GM18951 (cell line): ENCODE data around the gene SCNN1B.
"Not testable (repeated sequence)": the region's sequence is repeated elsewhere in the genome, so short reads cannot be mapped to it uniquely, and the experiment has no call there.

Experiments
- POLR2A ChIP-seq: IDR thresholded peaks from 4 replicates; pipeline ENCODE4 v1.6.1; 2011; ENCODE audit warnings: mild to moderate bottlenecking; ENCODE audit not compliant: insufficient read length, insufficient read depth; ENCODE audit errors: extremely low read depth
- in situ Hi-C: fragments of 300-500 bp; cut with MboI; formaldehyde crosslinking; loops from one replicate; pipeline ENCODE4 v1.12.0; 2022; ENCODE audit warnings: low sequenced_read_pairs, mixed read lengths, inconsistent platforms; ENCODE audit not compliant: unreplicated experiment

Gene SCNN1B

GRCh38 chr16:23395732-23396131 is 93.6 kb downstream of the SCNN1B start:
- in situ Hi-C loops, result no loop called here
- no peak for TF ChIP-seq POLR2A

GRCh38 chr16:23397464-23397863 is 95.4 kb downstream of the SCNN1B start:
- no peak for TF ChIP-seq POLR2A
- in situ Hi-C loops, result no loop called here

DNA sequence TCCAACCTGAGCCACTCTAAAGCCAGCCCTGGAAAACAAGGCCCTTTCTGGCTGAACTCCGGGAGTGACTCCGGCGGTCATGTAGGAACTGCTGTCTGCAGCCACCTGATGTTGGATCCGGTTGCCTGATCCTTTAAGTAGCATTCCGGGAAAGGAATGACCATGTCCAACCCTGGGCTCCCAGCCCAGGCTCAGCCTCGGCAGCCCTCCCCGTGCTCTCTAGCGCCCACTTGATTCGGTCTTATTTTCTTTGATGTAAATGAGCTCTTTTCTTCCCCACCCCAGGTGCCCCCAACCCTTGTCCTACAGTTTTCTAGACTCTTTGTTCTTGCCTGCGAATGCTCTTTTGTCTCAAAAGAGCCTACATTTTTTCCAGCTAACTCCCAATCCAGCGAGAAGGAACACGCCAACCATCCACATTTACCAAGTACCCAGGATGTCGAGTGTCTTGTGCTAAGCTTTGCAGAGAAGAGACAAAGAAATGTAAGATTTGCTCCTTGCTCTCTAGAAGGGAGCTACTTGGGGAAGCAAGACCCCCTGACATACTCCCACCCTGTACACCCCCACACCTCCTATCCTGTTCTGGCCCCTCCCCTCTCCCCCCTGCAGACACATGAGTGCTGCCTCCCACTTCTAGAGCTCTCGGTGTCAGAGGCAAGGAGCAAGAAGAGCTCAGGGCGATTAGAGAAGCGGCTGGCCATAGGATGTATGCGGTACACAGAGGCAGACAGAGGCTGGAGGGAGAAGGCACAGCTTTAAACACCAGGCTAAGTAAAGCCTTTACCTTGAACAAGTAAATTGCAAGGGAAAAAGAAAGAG is 97.1 kb downstream of the SCNN1B start:
- in situ Hi-C loops, result no loop called here
- no peak for TF ChIP-seq POLR2A

- in situ Hi-C loops, result not testable (repeated sequence)
Measured at GRCh38 chr16:23400447-23400846, 98.3 kb downstream of the SCNN1B start.

DNA sequence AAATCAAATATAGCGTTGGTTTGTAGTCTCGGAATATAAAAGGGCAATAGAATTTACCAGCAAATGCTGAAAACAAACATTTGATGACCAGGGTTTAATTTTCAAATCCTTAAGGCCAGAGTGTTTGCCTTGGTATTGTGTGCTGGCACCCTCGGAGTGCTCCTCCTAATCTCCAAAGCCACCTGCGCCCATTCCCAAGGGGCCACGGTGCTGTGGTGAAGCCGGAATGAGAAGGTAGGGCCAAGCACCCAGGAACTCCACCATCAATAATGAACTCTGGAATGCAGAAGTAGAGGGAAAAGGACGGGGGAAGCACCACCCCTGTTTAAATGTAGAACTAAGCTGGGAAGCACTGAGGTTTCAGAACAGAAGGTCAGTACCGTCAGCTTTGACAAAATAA is 99.0 kb downstream of the SCNN1B start:
- in situ Hi-C loops, result no loop called here
- no peak for TF ChIP-seq POLR2A

- no peak for TF ChIP-seq POLR2A
- in situ Hi-C loops, result no loop called here
Measured at GRCh38 chr16:23402100-23402499, 100.0 kb downstream of the SCNN1B start.

- TF ChIP-seq POLR2A, result no peak
- in situ Hi-C loops, result no loop called here
Measured at GRCh38 chr16:23403547-23403946, 101.4 kb downstream of the SCNN1B start.

DNA sequence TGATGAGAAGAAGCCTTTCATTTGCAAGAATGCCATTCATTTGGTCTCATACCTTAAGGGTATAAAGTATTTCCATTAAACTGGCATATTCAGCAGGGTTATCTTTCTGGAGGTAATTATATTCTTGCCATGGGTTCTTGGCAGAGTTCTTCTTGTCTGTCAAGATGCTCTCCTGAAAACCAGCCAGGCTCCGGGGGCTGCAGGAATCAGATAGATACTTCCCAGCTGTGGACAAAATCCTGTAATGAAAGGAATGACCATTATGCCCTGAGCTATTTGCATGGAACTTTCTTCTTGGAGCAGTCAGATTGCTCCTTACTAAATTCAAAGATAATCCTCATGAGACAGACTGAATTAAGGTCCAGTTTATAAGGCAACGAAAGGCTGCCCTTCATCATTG is 103.9 kb downstream of the SCNN1B start:
- TF ChIP-seq POLR2A, result no peak
- in situ Hi-C loops, result no loop called here

DNA sequence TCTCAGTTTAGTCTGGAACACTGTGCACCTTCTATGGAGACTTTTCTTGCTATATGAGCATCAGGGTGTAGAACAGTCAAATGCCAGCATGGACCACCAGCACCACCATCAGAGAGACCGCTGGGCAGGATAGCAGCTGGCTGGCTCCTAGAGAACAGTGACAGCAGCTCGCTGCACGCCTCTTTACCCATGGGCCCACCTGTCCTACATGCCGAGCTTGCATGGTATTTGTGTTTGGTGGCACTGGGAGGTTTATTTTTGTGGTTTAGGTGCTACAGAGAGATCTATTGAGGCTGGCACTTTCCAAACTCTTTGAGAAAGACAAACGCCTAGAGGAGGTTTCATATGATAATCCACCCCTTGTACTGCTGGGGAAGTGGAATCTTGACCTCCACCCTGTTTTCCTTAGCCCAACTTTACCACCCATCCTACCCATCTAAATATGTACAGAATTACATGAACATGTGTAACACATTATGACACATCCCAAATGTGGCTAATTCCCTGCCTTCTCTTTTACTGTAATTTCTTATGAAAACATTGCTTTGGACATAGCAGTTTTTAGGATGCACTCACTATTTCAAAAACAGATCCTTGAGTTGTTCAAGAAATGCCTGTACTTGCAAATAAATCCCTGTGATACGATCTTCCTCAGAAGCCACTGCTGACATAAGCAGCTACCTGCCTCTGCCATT is 104.6 kb downstream of the SCNN1B start:
- TF ChIP-seq POLR2A, result no peak
- in situ Hi-C loops, result no loop called here

DNA sequence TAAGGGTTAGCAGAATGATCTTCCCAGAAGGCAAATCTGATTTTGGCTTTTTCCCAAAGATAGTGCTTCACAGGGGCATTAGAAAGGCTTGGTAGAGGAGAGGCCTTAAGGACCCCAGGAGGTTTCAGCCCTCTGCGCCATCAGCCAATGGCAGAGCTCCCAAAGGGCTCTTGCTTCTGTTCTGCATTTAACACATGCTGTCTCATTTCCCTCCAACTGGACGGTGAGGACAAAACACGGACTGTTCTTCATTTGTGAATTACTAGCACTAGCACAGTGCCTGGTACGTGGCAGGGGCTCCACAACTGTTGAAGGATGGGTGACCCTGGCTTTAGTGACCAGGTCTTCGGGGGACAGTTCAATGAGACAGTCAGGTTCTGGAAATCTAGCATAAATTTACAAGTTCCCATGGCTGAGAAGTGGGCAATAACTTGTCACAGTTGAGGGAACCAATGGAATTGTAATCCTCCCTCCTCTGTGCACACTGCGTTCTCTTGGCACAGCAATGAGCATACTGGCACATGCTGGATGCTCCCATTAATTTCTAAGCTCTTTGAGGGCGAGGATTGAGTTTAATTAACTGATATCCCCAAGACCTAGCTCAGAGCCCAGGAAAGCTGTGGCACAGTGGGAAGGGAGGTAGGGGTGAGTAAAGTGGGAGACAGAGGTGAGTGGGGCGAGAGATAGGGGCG is 105.5 kb downstream of the SCNN1B start:
- in situ Hi-C loops, result no loop called here
- no peak for TF ChIP-seq POLR2A

DNA sequence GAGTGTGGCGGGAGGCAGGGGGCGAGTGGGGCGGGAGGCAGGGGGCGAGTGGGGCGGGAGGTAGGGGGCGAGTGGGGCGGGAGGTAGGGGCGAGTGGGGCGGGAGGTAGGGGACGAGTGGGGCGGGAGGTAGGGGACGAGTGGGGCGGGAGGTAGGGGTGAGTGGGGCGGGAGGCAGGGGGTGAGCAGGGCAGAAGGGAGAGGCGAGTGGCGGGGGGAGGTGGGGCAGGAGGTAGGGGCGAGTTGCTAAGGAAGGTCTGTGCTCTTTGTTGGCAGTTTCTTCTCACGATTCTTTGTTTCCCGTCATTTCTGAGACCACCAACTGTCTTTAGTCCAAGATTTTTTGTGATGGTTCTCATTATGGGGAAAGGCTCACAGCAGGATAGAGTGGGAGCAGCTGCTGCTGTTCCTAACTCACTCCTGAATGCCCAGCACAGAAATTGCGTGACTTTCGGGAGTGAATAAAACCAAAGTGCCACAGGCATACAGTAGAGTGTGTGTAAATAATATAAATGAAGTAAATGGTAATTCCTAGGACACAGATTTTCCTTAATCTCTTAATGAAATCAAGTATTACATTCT is 106.2 kb downstream of the SCNN1B start:
- in situ Hi-C loops, result no loop called here
- TF ChIP-seq POLR2A, result no peak

GRCh38 chr16:23408823-23409298 is 106.8 kb downstream of the SCNN1B start:
- in situ Hi-C loops, result no loop called here

GRCh38 chr16:23409522-23409921 is 107.4 kb downstream of the SCNN1B start:
- in situ Hi-C loops, result no loop called here

More at GRCh38 chr16:23408823-23409298, 106.8 kb downstream of the SCNN1B start:
- TF ChIP-seq POLR2A, result no peak

More at GRCh38 chr16:23409522-23409921, 107.4 kb downstream of the SCNN1B start:
- TF ChIP-seq POLR2A, result no peak
